Heart left ventricle (tissue), 16 donors: ENCODE data around the gene FOXJ3. TPM values are rescaled to one million over a fixed set of nuclear protein-coding genes. Genes with fewer than 3 reads are reported as not detected.

Experiments
- ATAC-seq, 4 donors: fragments of 200-7000 bp; cut with Tn5 transposase; one replicate each; pipeline ENCODE4 v1.9.1; 2020 to 2022; ENCODE audit warnings: moderate library complexity in 4 of 4, mild to moderate bottlenecking in 3 of 4, moderate number of reproducible peaks in 1 of 4
- DNase-seq, 5 donors: peaks; one replicate each; pipeline ENCODE4 v3.0.0-alpha.2; 2020
- H3K27ac ChIP-seq, 12 donors: fragments of 200-600 bp; sonication (generic) in 4 of 12; one replicate each; pipeline versions ENCODE4 v1.5.0 to v1.8.0; 2016 to 2022; ENCODE audit warnings: mild to moderate bottlenecking in 2 of 12
- H3K27me3 ChIP-seq, 9 donors: fragments of 200-600 bp; sonication (generic) in 2 of 9; one replicate each; pipeline versions ENCODE4 v1.5.1 to v1.8.0; 2016 to 2022; ENCODE audit warnings: mild to moderate bottlenecking in 3 of 9
- H3K36me3 ChIP-seq, 9 donors: fragments of 200-600 bp; sonication (generic) in 2 of 9; one replicate each; pipeline versions ENCODE4 v1.5.0 to v1.8.0; 2018 to 2022; ENCODE audit warnings: mild to moderate bottlenecking in 2 of 9
- H3K4me1 ChIP-seq, 12 donors: fragments of 200-600 bp; sonication (generic) in 4 of 12; one replicate each; pipeline versions ENCODE4 v1.5.0 to v1.8.0; 2016 to 2022; ENCODE audit warnings: mild to moderate bottlenecking in 3 of 12
- H3K4me3 ChIP-seq, 12 donors: fragments of 200-600 bp; sonication (generic) in 4 of 12; one replicate each; pipeline versions ENCODE4 v1.5.0 to v1.8.0; 2017 to 2022; ENCODE audit warnings: mild to moderate bottlenecking in 9 of 12, moderate library complexity in 4 of 12
- H3K9me3 ChIP-seq, 12 donors: fragments of 200-600 bp; sonication (generic) in 4 of 12; one replicate each; pipeline versions ENCODE4 v1.5.0 to v1.8.0; 2016 to 2022; ENCODE audit warnings: mild to moderate bottlenecking in 1 of 12
- POLR2A ChIP-seq, 2 donors: fragments of 450-650 bp; IDR thresholded peaks; one replicate each; pipeline ENCODE4 v1.6.1; 2017; ENCODE audit warnings: antibody characterized with exemption in 2 of 2, mild to moderate bottlenecking in 2 of 2, moderate library complexity in 2 of 2
- WGBS, 4 donors: extraction: QIAGEN DNeasy Blood & Tissue Kit in 2 of 4; methylation state at CpG; one replicate each; pipeline versions ENCODE4 v1.1.5 to v1.1.7; 2013 to 2018; 5-methylcytosine and 5-hydroxymethylcytosine counted together
- intact Hi-C, 10 donors: fragments of 100-400 bp; cut with DNase I; formaldehyde crosslinking; loops; one replicate each; pipeline versions ENCODE4 v1.11.1 to v1.14.2; 2022
- polyA plus RNA-seq, 2 donors: library from polyadenylated mRNA; stranded (reverse); fragments of 200-250 nt; gene quantifications; one replicate each; pipeline ENCODE4 v1.2.3, GENCODE V29; 2013
- total RNA-seq, 9 donors: library from RNA; depleted of rRNA in 2 of 9; stranded (reverse); fragments of >200 nt in 2 of 9; fragmentation: NEBNext Ultra II Directional in 3 of 9; extraction: Animal tissue kit (Norgen Biotek cat#: 25700) in 3 of 9; gene quantifications; one replicate each; pipeline versions ENCODE4 v1.1.0 to v1.2.4, GENCODE V29; 2016 to 2023
- TF ChIP-seq, protein P1 (sequence below), 12 donors: fragments of 200-600 bp; sonication (generic) in 4 of 12; IDR thresholded peaks; one replicate each; pipeline versions ENCODE4 v1.5.0 to v1.8.0; 2018 to 2022; ENCODE audit warnings: antibody characterized with exemption in 12 of 12, mild to moderate bottlenecking in 5 of 12
- donor health status: ischemic (EF 13 %, LVEDD 7.1; RV severe dilation, severe dysfunction).
- donor health status: healthy with polysubstance abuse.
- donor health status: DM: no; HTN: yes; CAD: no.
- donor health status: DM: no; HTN: no; CAD: no.
- donor health status: ischemic (EF 25% LVEDD 6.9; RV normal size, moderate dysfunction).
- donor health status: ischemic (EF 25% LVEDD 5.7; RV mildly dilated, moderate dysfunction).
- donor health status: healthy.
- donor health status: DM: yes; HTN: yes; CAD: no.
- donor health status: ischemic (EF 35%, LVEDD 5.7; RV mildly dilated, moderate dysfunction).
- donor health status: nonischemic (EF 11% LVEDD 7.7; RV severe dilation, severe dysfunction).
- donor health status: DM: yes; HTN: yes; CAD: no.
- donor health status: PGD.
- donor health status: ischemic (EF 29% LVEDD 5.4; RV normal size, mild dysfunction).
- donor health status: nonischemic (EF 23%, LVEDD 6.1; RV moderate dilation, normal function).

FOXJ3 gene
- total and polyA plus RNA-seq, 11 donors: 10.8 to 48.8 (median 36.4) TPM

DNA sequence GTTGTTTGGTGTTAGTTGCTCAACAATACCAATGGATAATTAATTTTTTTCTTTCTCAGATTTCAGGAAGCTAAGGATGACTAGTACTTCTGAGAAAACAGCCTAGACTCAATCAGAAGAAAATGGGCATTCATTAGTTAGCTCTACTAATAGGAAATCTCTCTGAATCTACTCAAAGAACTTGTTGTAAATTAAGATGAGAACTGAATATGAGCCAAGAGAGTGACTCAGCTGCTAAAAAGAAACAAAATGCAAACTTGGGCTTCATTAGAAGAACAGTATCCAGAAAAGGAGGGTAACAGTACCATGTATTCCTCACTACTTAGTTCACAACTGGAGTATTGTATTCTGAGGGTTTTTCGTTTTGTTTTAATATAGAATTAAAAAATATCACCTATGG lies 12.5 kb downstream of the FOXJ3 start:
- WGBS, 4 donors: 0 to 44% (median 0%) methylated on average over 1 of the region's 1 CpG
- Histone ChIP-seq H3K27ac (peak overlapping the region in 8 of 12 donors; percentile 1 to 73 (median 30)), H3K36me3 (no peaks in the 10 kb centered on the region), H3K4me3 (no peak overlapping the region), H3K4me1 (peaks cover 9 to 93% (median 70%) of the 10 kb centered on the region in 12 donors), H3K9me3 (no peaks in the 10 kb centered on the region), H3K27me3 (no peaks in the 10 kb centered on the region)
- peak in 1 of 4 donors; percentile 36 for ATAC-seq
- TF ChIP-seq, protein P1, sequence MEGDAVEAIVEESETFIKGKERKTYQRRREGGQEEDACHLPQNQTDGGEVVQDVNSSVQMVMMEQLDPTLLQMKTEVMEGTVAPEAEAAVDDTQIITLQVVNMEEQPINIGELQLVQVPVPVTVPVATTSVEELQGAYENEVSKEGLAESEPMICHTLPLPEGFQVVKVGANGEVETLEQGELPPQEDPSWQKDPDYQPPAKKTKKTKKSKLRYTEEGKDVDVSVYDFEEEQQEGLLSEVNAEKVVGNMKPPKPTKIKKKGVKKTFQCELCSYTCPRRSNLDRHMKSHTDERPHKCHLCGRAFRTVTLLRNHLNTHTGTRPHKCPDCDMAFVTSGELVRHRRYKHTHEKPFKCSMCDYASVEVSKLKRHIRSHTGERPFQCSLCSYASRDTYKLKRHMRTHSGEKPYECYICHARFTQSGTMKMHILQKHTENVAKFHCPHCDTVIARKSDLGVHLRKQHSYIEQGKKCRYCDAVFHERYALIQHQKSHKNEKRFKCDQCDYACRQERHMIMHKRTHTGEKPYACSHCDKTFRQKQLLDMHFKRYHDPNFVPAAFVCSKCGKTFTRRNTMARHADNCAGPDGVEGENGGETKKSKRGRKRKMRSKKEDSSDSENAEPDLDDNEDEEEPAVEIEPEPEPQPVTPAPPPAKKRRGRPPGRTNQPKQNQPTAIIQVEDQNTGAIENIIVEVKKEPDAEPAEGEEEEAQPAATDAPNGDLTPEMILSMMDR (IDR thresholded peaks at IDR 0.05): no peak
- no peak for TF ChIP-seq POLR2A (IDR thresholded peaks at IDR 0.05)
- intact Hi-C loops: loop anchor here in 1 of 10 donors (5.0 kb wide), 1 partner anchor 145 kb away; no protein-coding TSS in a partner anchor
- DNase-seq: no peak

DNA sequence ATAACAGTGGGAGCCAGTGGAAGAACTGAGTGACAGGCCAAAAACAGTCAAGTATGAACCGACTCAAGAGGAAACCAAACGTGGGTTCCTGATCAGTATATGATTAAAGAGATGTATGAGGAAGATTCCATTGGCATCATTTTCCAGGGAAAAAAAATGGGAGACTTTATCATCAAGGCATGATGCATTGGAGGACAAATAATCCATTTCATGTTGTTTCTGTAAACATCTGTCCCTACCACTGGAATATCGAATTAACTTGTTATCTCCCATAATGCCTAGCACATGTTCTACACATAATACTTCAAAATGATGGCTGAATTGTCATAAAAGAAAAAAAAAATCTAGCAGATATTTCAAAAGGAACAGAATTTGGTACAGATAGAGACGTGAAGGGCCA lies 13.3 kb downstream of the FOXJ3 start:
- 54 to 64% (median 60%) methylated on average over 4 of the region's 4 CpGs for WGBS, 4 donors
- peak overlapping the region in 7 of 12 donors; percentile 11 to 75 (median 70) for H3K27ac ChIP-seq
- DNase-seq (no peak), ATAC-seq (no peak)
- no peak overlapping the region for H3K4me3 ChIP-seq
- H3K9me3 ChIP-seq: no peaks in the 10 kb centered on the region
- TF ChIP-seq, protein P1 (IDR thresholded peaks at IDR 0.05): no peak
- TF ChIP-seq POLR2A (IDR thresholded peaks at IDR 0.05): no peak
- no peaks in the 10 kb centered on the region for H3K27me3 ChIP-seq
- no peaks in the 10 kb centered on the region for H3K36me3 ChIP-seq
- intact Hi-C loops: loop anchor here in 1 of 10 donors (5.0 kb wide), 1 partner anchor 144 kb away; no protein-coding TSS in a partner anchor
- H3K4me1 ChIP-seq: peaks cover 9 to 94% (median 69%) of the 10 kb centered on the region in 12 donors

DNA sequence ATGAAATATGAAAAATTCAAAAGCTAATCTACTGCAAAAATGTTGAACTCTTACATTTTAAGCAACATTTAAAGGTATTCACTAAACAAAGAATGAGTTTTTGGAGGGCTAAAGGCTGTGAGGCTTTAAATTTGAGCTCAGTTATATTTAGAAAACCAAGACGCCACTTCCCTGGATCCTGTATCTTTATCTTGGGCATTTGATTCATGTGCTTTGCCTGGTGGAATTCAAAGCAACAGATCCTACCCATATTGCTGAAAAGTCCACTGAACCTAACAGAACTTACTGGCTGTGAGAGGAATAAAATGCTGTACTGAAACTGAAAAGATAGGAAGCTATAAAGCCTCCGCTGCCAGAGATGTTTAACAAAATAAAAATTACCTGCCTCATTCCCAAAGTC lies 14.3 kb downstream of the FOXJ3 start:
- Histone ChIP-seq H3K9me3 (no peaks in the 10 kb centered on the region), H3K36me3 (no peaks in the 10 kb centered on the region), H3K27me3 (no peaks in the 10 kb centered on the region), H3K27ac (peak overlapping the region; percentile 14 to 81 (median 70)), H3K4me3 (peak overlapping the region in 3 of 12 donors; percentile 0 to 4 (median 0)), H3K4me1 (peaks cover 9 to 94% (median 71%) of the 10 kb centered on the region in 12 donors)
- ATAC-seq: peak in 3 of 4 donors; percentile 56 to 65 (median 62)
- no peak for TF ChIP-seq POLR2A (IDR thresholded peaks at IDR 0.05)
- TF ChIP-seq, protein P1 (IDR thresholded peaks at IDR 0.05): no peak
- 39 to 43% (median 40%) methylated on average over 2 of the region's 2 CpGs for WGBS, 4 donors
- DNase-seq: no peak
- intact Hi-C loops: loop anchor here in 1 of 10 donors (5.0 kb wide), 1 partner anchor 143 kb away; no protein-coding TSS in a partner anchor

DNA sequence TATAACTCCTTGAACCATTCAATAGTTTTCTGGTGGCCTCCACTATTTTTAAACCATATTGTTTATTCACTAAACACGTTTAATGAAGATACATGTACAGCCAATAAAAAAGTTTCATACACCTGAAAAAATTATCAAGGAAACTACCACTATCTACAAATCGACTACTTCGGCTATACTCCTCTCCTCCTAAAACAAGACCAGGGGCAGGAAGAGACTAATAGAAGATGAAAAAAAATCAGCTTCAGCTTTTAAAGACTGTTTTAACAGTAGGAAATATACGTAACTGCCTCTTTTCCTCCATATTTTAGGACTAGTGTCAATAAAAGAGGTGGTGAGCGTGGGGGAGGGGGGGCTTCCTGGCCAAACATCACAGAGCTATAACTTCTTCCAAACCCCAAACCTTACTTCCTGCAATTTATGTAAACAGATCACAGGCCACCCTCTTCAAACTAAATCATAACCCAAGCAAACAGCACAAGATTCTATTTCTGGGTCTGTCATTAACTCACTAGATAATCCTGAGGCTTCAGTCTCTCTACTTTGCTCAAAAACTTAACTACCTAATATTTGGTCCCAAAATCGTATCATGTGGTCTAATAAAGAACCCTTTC lies 15.1 kb downstream of the FOXJ3 start:
- Histone ChIP-seq H3K9me3 (no peaks in the 10 kb centered on the region), H3K4me3 (peak overlapping the region in 3 of 12 donors; percentile 0 to 4 (median 0)), H3K27ac (peak overlapping the region; percentile 14 to 81 (median 70)), H3K36me3 (no peaks in the 10 kb centered on the region), H3K27me3 (no peaks in the 10 kb centered on the region), H3K4me1 (peaks cover 9 to 94% (median 70%) of the 10 kb centered on the region in 12 donors)
- intact Hi-C loops: loop anchor here in 2 of 10 donors (5.0 kb wide), 2 partner anchors 38 to 143 kb away; no protein-coding TSS in a partner anchor
- WGBS, 4 donors: 19 to 27% (median 25%) methylated on average over 6 of the region's 6 CpGs
- TF ChIP-seq POLR2A (IDR thresholded peaks at IDR 0.05): no peak
- TF ChIP-seq, protein P1 (IDR thresholded peaks at IDR 0.05): no peak
- no peak for DNase-seq
- peak in 3 of 4 donors; percentile 28 to 60 (median 57) for ATAC-seq
